MM.1S (cell line): ENCODE data around the gene XPO6.
"Not testable (repeated sequence)": the region's sequence is repeated elsewhere in the genome, so short reads cannot be mapped to it uniquely, and the experiment has no call there.

Experiments used
- DNase-seq: peaks from one replicate; pipeline ENCODE4 v3.0.0-alpha.2; 2015
- H2AFZ ChIP-seq: fragments of 300-600 bp; sonication (generic); 2 replicates; pipeline ENCODE4 v1.6.0; 2016; ENCODE audit warnings: antibody characterized with exemption, low read length
- H3F3A ChIP-seq: fragments of 300-600 bp; sonication (generic); 2 replicates; pipeline ENCODE4 v1.6.1; 2016; ENCODE audit warnings: mild to moderate bottlenecking, antibody characterized with exemption, low read length, moderate library complexity, mixed read lengths; ENCODE audit not compliant: insufficient read depth
- H3K27ac ChIP-seq: fragments of 300-600 bp; sonication (generic); 2 replicates; pipeline ENCODE4 v1.5.1; 2016; ENCODE audit warnings: mild to moderate bottlenecking, low read length
- H3K27me3 ChIP-seq: fragments of 300-600 bp; sonication (generic); replicated peaks from 2 replicates; pipeline ENCODE4 v1.6.0; 2016; ENCODE audit warnings: low read length; ENCODE audit not compliant: insufficient read depth
- H3K36me3 ChIP-seq: fragments of 300-600 bp; sonication (generic); replicated peaks from 2 replicates; pipeline ENCODE4 v1.6.1; 2016; ENCODE audit warnings: mild to moderate bottlenecking, low read length, mixed read lengths; ENCODE audit not compliant: insufficient read depth
- H3K4me1 ChIP-seq: fragments of 300-600 bp; sonication (generic); 2 replicates; pipeline ENCODE4 v1.6.1; 2016; ENCODE audit warnings: low read length, mixed read lengths
- H3K4me2 ChIP-seq: fragments of 300-600 bp; sonication (generic); 2 replicates; pipeline ENCODE4 v1.6.0; 2016; ENCODE audit warnings: low read depth, low read length
- H3K4me3 ChIP-seq: fragments of 300-600 bp; sonication (generic); 2 replicates; pipeline ENCODE4 v1.5.1; 2016; ENCODE audit warnings: low read length, mixed read lengths
- H3K79me2 ChIP-seq: fragments of 300-600 bp; sonication (generic); 2 replicates; pipeline ENCODE4 v1.6.1; 2016; ENCODE audit warnings: mixed run types, low read length, mixed read lengths
- H3K9ac ChIP-seq: fragments of 300-600 bp; sonication (generic); 2 replicates; pipeline ENCODE4 v1.6.1; 2016; ENCODE audit warnings: low read length, mixed read lengths
- H3K9me2 ChIP-seq: fragments of 300-600 bp; sonication (generic); replicated peaks from 2 replicates; pipeline ENCODE4 v1.6.1; 2016; ENCODE audit warnings: mild to moderate bottlenecking, low read length, mixed read lengths; ENCODE audit not compliant: insufficient read depth
- H3K9me3 ChIP-seq: fragments of 300-600 bp; sonication (generic); replicated peaks from 2 replicates; pipeline ENCODE4 v1.6.1; 2016; ENCODE audit warnings: mild to moderate bottlenecking, low read length, mixed read lengths; ENCODE audit not compliant: insufficient read depth
- H4K20me1 ChIP-seq: fragments of 300-600 bp; sonication (generic); 2 replicates; pipeline ENCODE4 v1.6.1; 2016; ENCODE audit warnings: mild to moderate bottlenecking, low read length, moderate library complexity, mixed read lengths; ENCODE audit not compliant: insufficient read depth
- EZH2 ChIP-seq: fragments of 300-600 bp; sonication (generic); optimal IDR thresholded peaks from 2 replicates; pipeline ENCODE3; 2017; ENCODE audit warnings: low read depth, mild to moderate bottlenecking, antibody characterized with exemption, low read length, mixed read lengths
- EZH2phosphoT487 ChIP-seq: fragments of 300-600 bp; sonication (generic); IDR thresholded peaks from 2 replicates; pipeline ENCODE4 v1.6.1; 2018; ENCODE audit warnings: antibody characterized with exemption, low read length
- TF ChIP-seq, protein P1 (sequence below): fragments of 300-600 bp; sonication (generic); IDR thresholded peaks from 2 replicates; pipeline ENCODE4 v1.5.1; 2016; ENCODE audit warnings: antibody characterized with exemption, low read length, mixed read lengths

Gene XPO6

DNA sequence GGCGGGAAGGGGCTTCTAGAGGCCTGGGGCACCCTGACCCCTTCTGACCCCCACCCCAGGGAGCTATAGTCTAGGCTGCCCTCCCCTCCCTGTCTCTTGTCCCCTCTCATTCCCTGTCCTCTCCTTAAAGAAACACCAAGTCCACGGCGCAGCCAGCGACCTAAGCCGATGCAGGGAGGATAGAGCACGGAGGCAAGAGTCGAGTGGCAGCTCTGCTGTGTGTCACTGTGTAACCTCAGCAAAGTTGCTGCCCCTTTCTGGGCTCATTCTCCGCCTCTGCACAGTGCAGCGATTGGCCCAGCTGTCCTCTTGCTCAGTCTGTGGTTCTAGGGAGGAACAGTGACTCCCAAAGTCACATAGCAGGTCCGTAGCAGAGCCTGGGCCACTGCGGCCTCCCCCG lies 44.1 kb upstream of the XPO6 start:
- Histone ChIP-seq H3K9me2 (no peaks in the 10 kb centered on the region), H3K4me2 (no peak overlapping the region), H3K9me3 (no peaks in the 10 kb centered on the region), H3K4me3 (no peak overlapping the region), H3K4me1 (peaks cover 17% of the 10 kb centered on the region), H3K27ac (no peak overlapping the region), H3K79me2 (no peaks in the 10 kb centered on the region), H3K36me3 (no peaks in the 10 kb centered on the region), H3F3A (no peaks in the 10 kb centered on the region), H4K20me1 (no peaks in the 10 kb centered on the region), H3K27me3 (no peaks in the 10 kb centered on the region), H3K9ac (no peak overlapping the region), H2AFZ (no peak overlapping the region)
- TF ChIP-seq, protein P1, sequence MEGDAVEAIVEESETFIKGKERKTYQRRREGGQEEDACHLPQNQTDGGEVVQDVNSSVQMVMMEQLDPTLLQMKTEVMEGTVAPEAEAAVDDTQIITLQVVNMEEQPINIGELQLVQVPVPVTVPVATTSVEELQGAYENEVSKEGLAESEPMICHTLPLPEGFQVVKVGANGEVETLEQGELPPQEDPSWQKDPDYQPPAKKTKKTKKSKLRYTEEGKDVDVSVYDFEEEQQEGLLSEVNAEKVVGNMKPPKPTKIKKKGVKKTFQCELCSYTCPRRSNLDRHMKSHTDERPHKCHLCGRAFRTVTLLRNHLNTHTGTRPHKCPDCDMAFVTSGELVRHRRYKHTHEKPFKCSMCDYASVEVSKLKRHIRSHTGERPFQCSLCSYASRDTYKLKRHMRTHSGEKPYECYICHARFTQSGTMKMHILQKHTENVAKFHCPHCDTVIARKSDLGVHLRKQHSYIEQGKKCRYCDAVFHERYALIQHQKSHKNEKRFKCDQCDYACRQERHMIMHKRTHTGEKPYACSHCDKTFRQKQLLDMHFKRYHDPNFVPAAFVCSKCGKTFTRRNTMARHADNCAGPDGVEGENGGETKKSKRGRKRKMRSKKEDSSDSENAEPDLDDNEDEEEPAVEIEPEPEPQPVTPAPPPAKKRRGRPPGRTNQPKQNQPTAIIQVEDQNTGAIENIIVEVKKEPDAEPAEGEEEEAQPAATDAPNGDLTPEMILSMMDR, result no peak
- TF ChIP-seq EZH2, result no peak
- no peak for TF ChIP-seq EZH2phosphoT487
- no peak for DNase-seq

DNA sequence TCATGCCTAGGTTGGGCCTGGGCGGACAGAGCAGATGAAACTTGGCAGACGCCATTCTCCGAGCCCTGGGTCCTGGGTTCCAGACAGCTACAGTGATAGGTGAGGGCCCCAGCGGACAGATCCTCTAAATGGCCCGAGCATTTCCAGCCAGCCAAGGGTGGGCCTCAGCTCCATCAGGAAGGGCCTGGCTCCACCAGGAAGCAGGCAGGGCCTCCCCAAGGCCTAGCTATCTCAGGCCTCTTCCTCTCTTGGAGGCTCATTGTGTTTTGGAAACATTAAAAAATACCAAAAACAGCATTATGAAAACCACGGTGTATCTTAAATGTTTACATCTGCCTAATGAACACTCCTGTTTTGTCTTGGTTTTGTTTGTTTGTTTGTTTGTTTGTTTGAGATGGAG lies 42.4 kb upstream of the XPO6 start:
- Histone ChIP-seq H3K79me2 (no peaks in the 10 kb centered on the region), H3K4me2 (no peak overlapping the region), H3K4me1 (peaks cover 4% of the 10 kb centered on the region), H3K9me2 (no peaks in the 10 kb centered on the region), H3K36me3 (no peaks in the 10 kb centered on the region), H4K20me1 (no peaks in the 10 kb centered on the region), H3F3A (no peaks in the 10 kb centered on the region), H3K27me3 (no peaks in the 10 kb centered on the region), H3K9me3 (no peaks in the 10 kb centered on the region), H3K9ac (no peak overlapping the region), H3K4me3 (no peak overlapping the region), H2AFZ (no peak overlapping the region), H3K27ac (no peak overlapping the region)
- no peak for DNase-seq
- TF ChIP-seq, protein P1, result no peak
- TF ChIP-seq EZH2phosphoT487 (no peak), EZH2 (no peak)

DNA sequence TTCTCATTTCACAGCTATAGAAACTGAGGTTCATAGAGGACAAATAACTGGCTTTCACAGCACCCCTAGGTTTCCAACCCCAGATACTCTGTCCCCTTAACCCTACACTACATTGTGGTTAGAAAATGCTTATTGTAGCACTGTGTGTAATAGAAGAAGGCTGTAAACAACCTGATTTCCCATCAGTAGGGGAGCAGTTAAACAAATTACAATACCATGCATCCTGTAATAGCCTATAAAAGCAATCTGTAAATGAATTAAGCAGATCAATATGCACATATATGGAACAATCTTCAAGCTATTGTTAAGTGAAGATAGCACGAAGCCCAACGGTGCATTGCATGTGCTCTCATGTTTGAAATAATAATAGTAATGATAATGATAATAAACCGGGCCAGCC lies 39.2 kb upstream of the XPO6 start:
- no peaks in the 10 kb centered on the region for H3K9me3 ChIP-seq
- no peak overlapping the region for H3K27ac ChIP-seq
- H4K20me1 ChIP-seq, result no peaks in the 10 kb centered on the region
- no peak overlapping the region for H3K9ac ChIP-seq
- no peaks in the 10 kb centered on the region for H3F3A ChIP-seq
- no peak overlapping the region for H2AFZ ChIP-seq
- no peak for DNase-seq
- H3K79me2 ChIP-seq, result no peaks in the 10 kb centered on the region
- H3K4me3 ChIP-seq, result no peak overlapping the region
- no peaks in the 10 kb centered on the region for H3K36me3 ChIP-seq
- no peak overlapping the region for H3K4me2 ChIP-seq
- TF ChIP-seq EZH2 (no peak), EZH2phosphoT487 (no peak)
- TF ChIP-seq, protein P1, result no peak
- no peaks in the 10 kb centered on the region for H3K27me3 ChIP-seq
- no peaks in the 10 kb centered on the region for H3K9me2 ChIP-seq
- no peaks in the 10 kb centered on the region for H3K4me1 ChIP-seq

DNA sequence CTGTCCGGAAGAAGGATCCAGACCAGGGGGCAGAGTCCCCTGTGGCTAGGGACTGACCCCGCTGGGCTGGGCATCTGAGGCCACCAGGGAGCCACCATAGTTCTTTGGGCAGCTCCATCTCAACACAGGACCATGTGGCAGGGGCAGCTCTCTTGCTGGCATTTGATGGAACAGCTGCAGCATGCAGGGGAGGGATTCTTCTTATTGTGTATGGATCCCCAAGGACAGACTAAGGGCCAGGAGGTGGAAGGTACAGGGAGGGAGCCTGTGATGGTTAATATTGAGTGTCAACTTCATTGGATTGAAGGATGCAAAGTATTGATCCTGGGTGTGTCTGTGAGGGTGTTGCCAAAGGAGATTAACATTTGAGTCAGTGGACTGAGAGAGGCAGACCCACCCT lies 37.7 kb upstream of the XPO6 start:
- DNase-seq, H3K9ac ChIP-seq, H4K20me1 ChIP-seq, H3K9me3 ChIP-seq, H3K4me3 ChIP-seq, H3K9me2 ChIP-seq, H3K4me1 ChIP-seq, H3K36me3 ChIP-seq, H3K4me2 ChIP-seq, H3K27ac ChIP-seq, H2AFZ ChIP-seq, H3F3A ChIP-seq, H3K27me3 ChIP-seq, H3K79me2 ChIP-seq: not testable (repeated sequence)
